HepG2 (cell line): ENCODE data around the gene TUBB2B. TPM values are rescaled to one million over a fixed set of nuclear protein-coding genes. Genes with fewer than 3 reads are reported as not detected.

Source experiments
- DNMT1 ChIP-seq: sonication (generic); formaldehyde crosslinking; IDR thresholded peaks from 2 replicates; pipeline ENCODE4 v1.5.1; 2020; ENCODE audit warnings: mild to moderate bottlenecking, missing genetic modification reagents
- FIP1L1 ChIP-seq: fragments of 200-400 bp; formaldehyde crosslinking; IDR thresholded peaks from 2 replicates; pipeline ENCODE4 v1.6.1; 2018; ENCODE audit warnings: low read depth, mild to moderate bottlenecking, low read length, moderate library complexity, borderline replicate concordance; ENCODE audit not compliant: insufficient read depth
- IKZF1 ChIP-seq: fragments of 450-650 bp; IDR thresholded peaks from 2 replicates; pipeline ENCODE4 v1.7.1; 2016
- JUNB ChIP-seq: sonication (generic); formaldehyde crosslinking; IDR thresholded peaks from 2 replicates; pipeline ENCODE4 v1.8.0; 2022; ENCODE audit warnings: missing genetic modification reagents, mild to moderate bottlenecking, borderline replicate concordance
- RCOR2 ChIP-seq: IDR thresholded peaks from 2 replicates; pipeline ENCODE4 v1.6.1; 2016; ENCODE audit warnings: missing biosample characterization, missing genetic modification reagents
- REXO4 ChIP-seq: sonication (generic); formaldehyde crosslinking; IDR thresholded peaks from 2 replicates; pipeline ENCODE4 v1.8.0; 2022; ENCODE audit warnings: missing genetic modification reagents, mild to moderate bottlenecking, borderline replicate concordance
- TGIF2 ChIP-seq: IDR thresholded peaks from 2 replicates; pipeline ENCODE4 v1.6.1; 2016; ENCODE audit warnings: control low read depth, missing compliant biosample characterization
- YEATS2 ChIP-seq: sonication (generic); formaldehyde crosslinking; IDR thresholded peaks from 2 replicates; pipeline ENCODE4 v1.4.0; 2020; ENCODE audit warnings: missing genetic modification reagents, borderline replicate concordance
- ZNF24 ChIP-seq: fragments of 450-650 bp; IDR thresholded peaks from 2 replicates; pipeline ENCODE4 v1.6.1; 2017; ENCODE audit warnings: antibody characterized with exemption, mild to moderate bottlenecking
- ZNF253 ChIP-seq: sonication (generic); formaldehyde crosslinking; IDR thresholded peaks from 2 replicates; pipeline ENCODE4 v1.8.0; 2022; ENCODE audit warnings: mild to moderate bottlenecking, missing genetic modification reagents, borderline replicate concordance
- ZNF709 ChIP-seq: sonication (generic); formaldehyde crosslinking; IDR thresholded peaks from 2 replicates; pipeline ENCODE4 v1.5.0; 2020; ENCODE audit warnings: mild to moderate bottlenecking, missing genetic modification reagents
- ZNF776 ChIP-seq: sonication (generic); formaldehyde crosslinking; IDR thresholded peaks from 2 replicates; pipeline ENCODE4 v1.4.0; 2020; ENCODE audit warnings: mild to moderate bottlenecking, missing genetic modification reagents
- ZNF878 ChIP-seq: sonication (generic); formaldehyde crosslinking; IDR thresholded peaks from 2 replicates; pipeline ENCODE4 v1.8.1; 2023; ENCODE audit warnings: mild to moderate bottlenecking, missing genetic modification reagents, moderate library complexity
- ZNF891 ChIP-seq: sonication (generic); formaldehyde crosslinking; IDR thresholded peaks from 2 replicates; pipeline ENCODE4 v1.5.0; 2020; ENCODE audit warnings: mild to moderate bottlenecking, missing genetic modification reagents
- polyA plus RNA-seq, 8 experiments: library from polyadenylated mRNA; depleted of rRNA in 3 of 8; stranded (reverse) in 7 of 8; unstranded in 1 of 8; fragments of >200 nt; fragmentation: Illumina TruSeq in 4 of 8; extraction: Trizol in 4 of 8; gene quantifications; 2 replicates each; pipeline versions ENCODE4 v1.2.1 to v1.2.3, GENCODE V29; 2011 to 2016; ENCODE audit warnings: low read depth in 4 of 8, missing spikeins in 1 of 8, mixed read lengths in 1 of 8; ENCODE audit not compliant: insufficient read depth in 1 of 8
- total RNA-seq, 5 experiments: library from RNA; depleted of rRNA; stranded (reverse); fragments of >200 nt; fragmentation: Illumina TruSeq; extraction: Trizol; gene quantifications; 2 replicates each; pipeline ENCODE4 v1.2.3, GENCODE V29; 2016; ENCODE audit warnings: low read depth in 1 of 5
- TF ChIP-seq, protein P1 (sequence below): sonication (generic); formaldehyde crosslinking; conservative IDR thresholded peaks from 2 replicates; pipeline ENCODE4 v1.4.0; 2020; ENCODE audit warnings: mild to moderate bottlenecking, missing genetic modification reagents, moderate library complexity
- TF ChIP-seq, protein P2 (sequence below): sonication (generic); formaldehyde crosslinking; IDR thresholded peaks from 2 replicates; pipeline ENCODE4 v1.4.0; 2020; ENCODE audit warnings: missing genetic modification reagents
- TF ChIP-seq, protein P3 (sequence below): sonication (generic); formaldehyde crosslinking; IDR thresholded peaks from 2 replicates; pipeline ENCODE4 v1.4.0; 2020; ENCODE audit warnings: missing genetic modification reagents
- TF ChIP-seq, protein P4 (sequence below): sonication (generic); formaldehyde crosslinking; IDR thresholded peaks from 2 replicates; pipeline ENCODE4 v1.9.0; 2021; ENCODE audit warnings: missing genetic modification reagents, borderline replicate concordance
- TF ChIP-seq, protein P5 (sequence below): sonication (generic); formaldehyde crosslinking; IDR thresholded peaks from 2 replicates; pipeline ENCODE4 v1.8.0; 2022; ENCODE audit warnings: mild to moderate bottlenecking, missing genetic modification reagents, borderline replicate concordance

The TUBB2B gene
- total and polyA plus RNA-seq, 2 of the 13 experiments (the other 11 are each of a cell fraction or from before 2014, with no cell fraction given): 10.3 to 23.6 TPM

DNA sequence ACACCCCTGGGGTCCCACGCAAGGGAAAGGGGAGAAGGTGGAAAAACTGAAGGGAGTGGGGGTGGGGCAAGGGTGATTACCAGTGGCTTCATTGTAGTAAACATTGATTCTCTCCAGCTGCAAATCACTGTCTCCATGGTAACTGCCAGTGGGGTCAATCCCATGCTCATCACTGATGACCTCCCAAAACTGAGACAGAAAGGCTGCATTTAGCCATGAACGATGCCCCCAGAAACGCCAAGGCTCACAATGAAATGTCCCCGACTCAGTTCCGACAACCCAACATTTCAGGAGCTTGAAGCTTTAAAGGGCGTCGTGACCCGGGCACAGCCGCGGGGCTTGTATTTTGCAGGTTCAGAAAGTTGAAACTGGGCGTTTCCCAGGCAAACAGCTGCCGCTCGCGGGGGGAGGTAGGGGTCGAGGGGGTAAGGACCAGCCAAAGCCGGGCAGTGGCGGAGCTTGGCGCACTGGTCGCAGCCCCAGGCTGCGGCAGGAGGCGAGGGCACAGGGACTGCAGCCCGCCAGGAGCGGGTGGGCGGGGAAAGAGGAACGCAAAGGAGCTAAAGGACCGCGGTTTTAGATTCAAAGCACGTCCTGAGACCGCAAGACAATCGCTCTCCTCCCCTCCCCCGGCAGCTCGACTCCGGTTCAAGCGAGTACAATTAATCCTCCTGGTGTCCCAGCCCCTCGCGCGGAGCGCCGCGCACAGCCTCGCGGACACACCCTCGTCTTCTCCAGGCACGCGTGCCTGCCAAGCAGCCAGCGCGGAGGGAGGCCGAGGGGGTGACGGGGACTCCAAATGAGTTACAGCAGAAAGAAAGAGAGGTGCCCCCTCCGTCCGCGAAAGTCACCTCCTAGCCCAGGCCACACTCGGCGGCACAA, 731 bp downstream of the TUBB2B start (continued):
- TF ChIP-seq, protein P1, sequence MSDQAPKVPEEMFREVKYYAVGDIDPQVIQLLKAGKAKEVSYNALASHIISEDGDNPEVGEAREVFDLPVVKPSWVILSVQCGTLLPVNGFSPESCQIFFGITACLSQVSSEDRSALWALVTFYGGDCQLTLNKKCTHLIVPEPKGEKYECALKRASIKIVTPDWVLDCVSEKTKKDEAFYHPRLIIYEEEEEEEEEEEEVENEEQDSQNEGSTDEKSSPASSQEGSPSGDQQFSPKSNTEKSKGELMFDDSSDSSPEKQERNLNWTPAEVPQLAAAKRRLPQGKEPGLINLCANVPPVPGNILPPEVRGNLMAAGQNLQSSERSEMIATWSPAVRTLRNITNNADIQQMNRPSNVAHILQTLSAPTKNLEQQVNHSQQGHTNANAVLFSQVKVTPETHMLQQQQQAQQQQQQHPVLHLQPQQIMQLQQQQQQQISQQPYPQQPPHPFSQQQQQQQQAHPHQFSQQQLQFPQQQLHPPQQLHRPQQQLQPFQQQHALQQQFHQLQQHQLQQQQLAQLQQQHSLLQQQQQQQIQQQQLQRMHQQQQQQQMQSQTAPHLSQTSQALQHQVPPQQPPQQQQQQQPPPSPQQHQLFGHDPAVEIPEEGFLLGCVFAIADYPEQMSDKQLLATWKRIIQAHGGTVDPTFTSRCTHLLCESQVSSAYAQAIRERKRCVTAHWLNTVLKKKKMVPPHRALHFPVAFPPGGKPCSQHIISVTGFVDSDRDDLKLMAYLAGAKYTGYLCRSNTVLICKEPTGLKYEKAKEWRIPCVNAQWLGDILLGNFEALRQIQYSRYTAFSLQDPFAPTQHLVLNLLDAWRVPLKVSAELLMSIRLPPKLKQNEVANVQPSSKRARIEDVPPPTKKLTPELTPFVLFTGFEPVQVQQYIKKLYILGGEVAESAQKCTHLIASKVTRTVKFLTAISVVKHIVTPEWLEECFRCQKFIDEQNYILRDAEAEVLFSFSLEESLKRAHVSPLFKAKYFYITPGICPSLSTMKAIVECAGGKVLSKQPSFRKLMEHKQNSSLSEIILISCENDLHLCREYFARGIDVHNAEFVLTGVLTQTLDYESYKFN (CRISPR knock-in tag): no peak
- TF ChIP-seq JUNB (CRISPR knock-in tag) (no peak), ZNF776 (CRISPR knock-in tag) (no peak), FIP1L1 (no peak), ZNF878 (CRISPR knock-in tag) (no peak), ZNF24 (no peak), ZNF891 (CRISPR knock-in tag) (no peak), YEATS2 (CRISPR knock-in tag) (no peak), ZNF709 (no peak; the same call in 1 of the 2 replicates), ZNF253 (peak; percentile 75; the same call in 1 of the 2 replicates), REXO4 (no peak), IKZF1 (no peak), TGIF2 (no peak), DNMT1 (no peak), RCOR2 (CRISPR knock-in tag) (no peak)
- TF ChIP-seq, protein P2, sequence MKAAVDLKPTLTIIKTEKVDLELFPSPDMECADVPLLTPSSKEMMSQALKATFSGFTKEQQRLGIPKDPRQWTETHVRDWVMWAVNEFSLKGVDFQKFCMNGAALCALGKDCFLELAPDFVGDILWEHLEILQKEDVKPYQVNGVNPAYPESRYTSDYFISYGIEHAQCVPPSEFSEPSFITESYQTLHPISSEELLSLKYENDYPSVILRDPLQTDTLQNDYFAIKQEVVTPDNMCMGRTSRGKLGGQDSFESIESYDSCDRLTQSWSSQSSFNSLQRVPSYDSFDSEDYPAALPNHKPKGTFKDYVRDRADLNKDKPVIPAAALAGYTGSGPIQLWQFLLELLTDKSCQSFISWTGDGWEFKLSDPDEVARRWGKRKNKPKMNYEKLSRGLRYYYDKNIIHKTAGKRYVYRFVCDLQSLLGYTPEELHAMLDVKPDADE: no peak
- TF ChIP-seq, protein P3, sequence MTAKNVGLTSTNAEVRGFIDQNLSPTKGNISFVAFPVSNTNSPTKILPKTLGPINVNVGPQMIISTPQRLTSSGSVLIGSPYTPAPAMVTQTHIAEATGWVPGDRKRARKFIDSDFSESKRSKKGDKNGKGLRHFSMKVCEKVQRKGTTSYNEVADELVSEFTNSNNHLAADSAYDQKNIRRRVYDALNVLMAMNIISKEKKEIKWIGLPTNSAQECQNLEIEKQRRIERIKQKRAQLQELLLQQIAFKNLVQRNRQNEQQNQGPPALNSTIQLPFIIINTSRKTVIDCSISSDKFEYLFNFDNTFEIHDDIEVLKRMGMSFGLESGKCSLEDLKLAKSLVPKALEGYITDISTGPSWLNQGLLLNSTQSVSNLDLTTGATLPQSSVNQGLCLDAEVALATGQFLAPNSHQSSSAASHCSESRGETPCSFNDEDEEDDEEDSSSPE (CRISPR knock-in tag): 0 out of 2 replicates have a peak, but pooled peaks have one; percentile 4
- TF ChIP-seq, protein P4, sequence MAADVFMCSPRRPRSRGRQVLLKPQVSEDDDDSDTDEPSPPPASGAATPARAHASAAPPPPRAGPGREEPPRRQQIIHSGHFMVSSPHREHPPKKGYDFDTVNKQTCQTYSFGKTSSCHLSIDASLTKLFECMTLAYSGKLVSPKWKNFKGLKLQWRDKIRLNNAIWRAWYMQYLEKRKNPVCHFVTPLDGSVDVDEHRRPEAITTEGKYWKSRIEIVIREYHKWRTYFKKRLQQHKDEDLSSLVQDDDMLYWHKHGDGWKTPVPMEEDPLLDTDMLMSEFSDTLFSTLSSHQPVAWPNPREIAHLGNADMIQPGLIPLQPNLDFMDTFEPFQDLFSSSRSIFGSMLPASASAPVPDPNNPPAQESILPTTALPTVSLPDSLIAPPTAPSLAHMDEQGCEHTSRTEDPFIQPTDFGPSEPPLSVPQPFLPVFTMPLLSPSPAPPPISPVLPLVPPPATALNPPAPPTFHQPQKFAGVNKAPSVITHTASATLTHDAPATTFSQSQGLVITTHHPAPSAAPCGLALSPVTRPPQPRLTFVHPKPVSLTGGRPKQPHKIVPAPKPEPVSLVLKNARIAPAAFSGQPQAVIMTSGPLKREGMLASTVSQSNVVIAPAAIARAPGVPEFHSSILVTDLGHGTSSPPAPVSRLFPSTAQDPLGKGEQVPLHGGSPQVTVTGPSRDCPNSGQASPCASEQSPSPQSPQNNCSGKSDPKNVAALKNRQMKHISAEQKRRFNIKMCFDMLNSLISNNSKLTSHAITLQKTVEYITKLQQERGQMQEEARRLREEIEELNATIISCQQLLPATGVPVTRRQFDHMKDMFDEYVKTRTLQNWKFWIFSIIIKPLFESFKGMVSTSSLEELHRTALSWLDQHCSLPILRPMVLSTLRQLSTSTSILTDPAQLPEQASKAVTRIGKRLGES (CRISPR knock-in tag): no peak
- TF ChIP-seq, protein P5, sequence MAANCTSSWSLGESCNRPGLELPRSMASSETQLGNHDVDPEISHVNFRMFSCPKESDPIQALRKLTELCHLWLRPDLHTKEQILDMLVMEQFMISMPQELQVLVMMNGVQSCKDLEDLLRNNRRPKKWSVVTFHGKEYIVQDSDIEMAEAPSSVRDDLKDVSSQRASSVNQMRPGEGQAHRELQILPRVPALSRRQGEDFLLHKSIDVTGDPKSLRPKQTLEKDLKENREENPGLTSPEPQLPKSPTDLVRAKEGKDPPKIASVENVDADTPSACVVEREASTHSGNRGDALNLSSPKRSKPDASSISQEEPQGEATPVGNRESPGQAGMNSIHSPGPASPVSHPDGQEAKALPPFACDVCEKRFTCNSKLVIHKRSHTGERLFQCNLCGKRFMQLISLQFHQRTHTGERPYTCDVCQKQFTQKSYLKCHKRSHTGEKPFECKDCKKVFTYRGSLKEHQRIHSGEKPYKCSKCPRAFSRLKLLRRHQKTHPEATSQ (CRISPR knock-in tag): no peak
